ENCODE results near the gene TBC1D1.
"Not testable (repeated sequence)": the region's sequence is repeated elsewhere in the genome, so short reads cannot be mapped to it uniquely, and the experiment has no call there.

TBC1D1 gene

DNA sequence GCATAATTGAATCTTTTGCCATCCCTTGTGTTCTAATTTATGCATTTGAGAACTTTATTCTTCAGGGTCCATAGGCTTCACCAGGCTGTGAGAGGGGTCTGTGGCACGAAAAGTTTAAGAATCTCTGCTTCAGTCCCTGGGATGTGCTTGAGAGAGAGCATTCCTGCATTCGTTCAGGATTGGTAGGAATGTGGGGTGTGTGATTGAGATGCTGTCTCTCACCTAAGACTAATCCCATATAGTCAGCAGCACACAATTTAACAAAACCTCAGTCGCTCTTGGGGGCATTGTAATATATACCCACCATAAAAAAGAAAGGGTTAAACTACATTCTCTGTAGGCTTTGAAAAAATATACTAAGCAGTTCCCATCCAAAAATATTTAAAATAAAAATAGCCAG, 111.0 kb downstream of the TBC1D1 start:
- in situ Hi-C loops (cut with MboI; ENCODE audit: low pct_unique_long_range_greater_than_20kb, low sequenced_read_pairs): no loop called here
- DNase-seq: no peak

DNA sequence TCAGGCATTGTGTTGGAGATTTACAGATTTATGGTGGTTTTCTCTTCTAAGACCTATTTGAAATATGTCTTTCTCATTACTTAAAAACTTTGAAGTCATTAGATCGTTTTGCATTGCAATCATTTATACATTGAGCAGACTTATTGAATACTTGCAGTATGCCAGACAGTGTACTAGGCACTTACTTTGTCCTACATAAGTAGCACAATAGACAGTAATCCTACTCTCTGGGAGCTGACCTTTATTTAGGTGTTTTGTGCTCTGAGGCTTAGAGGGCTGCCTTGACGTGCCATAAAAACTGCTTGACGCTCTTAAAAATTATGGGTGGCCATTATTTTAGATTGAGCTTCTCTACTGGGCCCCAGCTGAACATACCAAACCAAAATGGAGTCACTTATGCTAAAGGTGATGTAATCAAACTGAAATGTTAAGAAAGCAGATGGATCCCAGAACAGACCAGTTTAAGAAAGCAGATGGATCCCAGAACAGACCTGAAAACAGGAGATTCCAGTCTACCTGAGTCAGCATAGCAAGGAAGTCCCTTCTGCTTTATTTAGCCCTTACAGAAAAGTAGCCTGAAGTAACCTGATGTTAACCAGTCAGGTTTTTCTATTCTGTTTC, 111.7 kb downstream of the TBC1D1 start:
- no peak for DNase-seq
- in situ Hi-C loops (cut with MboI; ENCODE audit: low pct_unique_long_range_greater_than_20kb, low sequenced_read_pairs): no loop called here

DNA sequence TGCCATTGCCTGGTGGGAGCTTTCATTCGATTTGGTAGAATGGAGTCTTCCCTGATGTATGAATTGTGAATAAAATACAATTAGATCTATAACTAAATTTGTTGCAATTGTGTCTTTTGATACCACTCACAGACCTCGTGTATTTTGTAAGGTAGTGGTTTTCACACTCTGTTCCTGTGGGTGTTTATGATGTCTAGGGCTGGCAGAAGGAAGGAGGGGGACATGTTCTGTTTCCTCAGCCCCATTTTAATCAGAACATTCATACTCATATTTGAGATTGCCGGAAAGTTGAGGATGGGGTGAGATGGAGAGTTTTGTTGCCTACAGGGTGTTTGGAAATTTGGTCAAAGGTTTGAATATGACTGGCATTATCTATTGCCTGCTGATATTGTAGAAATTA, 112.2 kb downstream of the TBC1D1 start:
- DNase-seq: no peak
- in situ Hi-C loops (cut with MboI; ENCODE audit: low pct_unique_long_range_greater_than_20kb, low sequenced_read_pairs): no loop called here

DNA sequence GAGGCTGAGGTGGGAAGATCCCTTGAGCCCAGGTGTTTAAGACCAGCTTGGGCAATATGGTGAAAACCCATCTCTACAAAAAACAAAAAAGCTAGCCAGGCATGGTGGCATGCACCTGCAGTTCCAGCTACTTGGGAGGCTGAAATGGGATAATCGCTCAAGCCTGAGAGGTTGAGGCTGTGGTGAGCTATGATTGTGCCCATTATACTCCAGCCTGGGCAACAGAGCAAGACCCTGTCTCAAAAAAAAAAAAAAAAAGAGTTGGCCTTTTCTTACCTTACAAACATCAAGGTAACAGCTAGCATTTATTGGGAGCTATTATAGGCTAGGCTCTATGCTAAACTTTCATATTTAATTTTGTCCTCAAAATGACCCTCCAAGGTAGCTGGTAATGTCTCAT, 112.7 kb downstream of the TBC1D1 start:
- in situ Hi-C loops (cut with MboI; ENCODE audit: low pct_unique_long_range_greater_than_20kb, low sequenced_read_pairs): no loop called here
- DNase-seq: no peak

DNA sequence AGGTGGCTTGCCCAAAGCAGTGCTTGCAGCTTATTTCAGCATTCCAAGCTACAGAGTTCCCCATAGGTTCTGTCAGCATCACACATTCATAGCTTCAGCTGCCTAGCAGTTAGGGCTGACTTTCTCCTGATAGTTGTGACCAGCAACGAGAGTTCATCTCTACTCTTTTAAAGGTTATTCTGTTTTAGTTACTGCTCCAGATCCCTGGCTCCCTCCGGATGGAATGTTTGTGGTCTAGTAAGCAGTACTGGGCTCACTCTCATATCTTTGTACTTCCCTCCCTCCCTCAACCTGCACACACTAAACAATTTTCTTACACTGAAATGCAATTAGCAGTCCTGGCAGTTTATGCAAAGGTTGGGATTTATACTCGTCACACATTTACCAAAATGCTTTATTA, 113.2 kb downstream of the TBC1D1 start:
- DNase-seq: no peak

DNA sequence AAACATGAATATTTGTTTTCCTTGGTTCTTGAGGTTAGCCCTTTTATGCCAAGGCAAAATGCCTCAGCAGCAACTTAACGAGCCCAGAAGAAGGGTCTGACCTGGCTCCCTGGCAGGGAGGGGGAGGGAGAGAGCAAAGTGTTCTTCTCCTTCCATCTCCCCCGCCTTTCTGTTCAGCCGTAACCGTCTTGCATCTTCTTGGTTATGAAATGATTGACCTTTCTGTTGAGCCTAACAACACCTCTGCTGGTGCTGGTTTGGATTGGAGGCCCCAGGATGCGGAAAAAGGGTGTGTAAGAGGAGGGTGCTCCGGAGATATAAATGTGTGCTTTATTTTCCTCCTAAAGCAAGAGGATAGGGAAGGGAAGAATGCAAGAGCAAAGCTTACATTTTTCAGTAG, 114.0 kb downstream of the TBC1D1 start:
- in situ Hi-C loops (cut with MboI; ENCODE audit: low pct_unique_long_range_greater_than_20kb, low sequenced_read_pairs): no loop called here
- DNase-seq: peak; percentile 19

More for the DNA sequence above, 113.2 kb downstream of the TBC1D1 start:
- in situ Hi-C loops (cut with MboI; ENCODE audit: low pct_unique_long_range_greater_than_20kb, low sequenced_read_pairs): no loop called here

DNA sequence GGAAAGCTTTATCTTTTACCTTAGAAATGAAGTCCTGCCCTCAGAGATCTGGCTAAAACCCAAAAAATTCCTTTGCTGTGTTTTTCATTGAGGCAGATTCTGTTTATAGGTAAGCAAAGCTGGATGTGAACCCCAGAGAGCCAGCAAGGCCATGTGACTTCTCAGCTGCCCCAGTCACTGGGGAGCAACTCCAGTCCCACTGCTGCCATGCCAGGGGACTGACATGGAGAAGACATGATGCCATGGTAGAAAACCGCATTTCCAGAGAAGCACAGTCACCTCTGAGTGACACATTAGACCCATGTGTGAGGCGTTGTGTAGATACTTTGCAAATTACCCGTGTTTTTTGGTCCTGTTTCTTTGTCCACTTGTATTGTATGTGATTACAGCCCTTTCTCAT, 114.8 kb downstream of the TBC1D1 start:
- no peak for DNase-seq
- in situ Hi-C loops (cut with MboI; ENCODE audit: low pct_unique_long_range_greater_than_20kb, low sequenced_read_pairs): no loop called here

DNA sequence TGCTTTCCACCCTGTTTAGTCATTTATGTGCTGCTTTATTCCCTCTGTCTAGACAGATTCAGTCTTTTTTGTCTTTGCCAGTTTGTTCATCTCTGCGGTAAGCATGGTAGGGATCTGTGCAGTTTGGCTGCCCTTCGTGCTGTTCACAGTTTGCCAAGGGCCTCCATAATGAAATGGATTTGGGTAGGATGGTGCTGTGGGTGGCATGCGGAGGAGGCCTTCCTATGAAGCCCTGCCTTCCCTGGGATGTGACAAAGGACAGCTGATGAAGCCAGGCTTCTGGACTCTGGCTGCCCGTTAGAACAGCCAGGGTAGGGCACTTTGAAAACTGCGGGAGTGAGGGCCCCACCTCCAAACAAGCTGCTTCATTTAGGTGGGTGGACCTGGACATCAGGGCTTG, 116.8 kb downstream of the TBC1D1 start:
- DNase-seq: no peak

DNA sequence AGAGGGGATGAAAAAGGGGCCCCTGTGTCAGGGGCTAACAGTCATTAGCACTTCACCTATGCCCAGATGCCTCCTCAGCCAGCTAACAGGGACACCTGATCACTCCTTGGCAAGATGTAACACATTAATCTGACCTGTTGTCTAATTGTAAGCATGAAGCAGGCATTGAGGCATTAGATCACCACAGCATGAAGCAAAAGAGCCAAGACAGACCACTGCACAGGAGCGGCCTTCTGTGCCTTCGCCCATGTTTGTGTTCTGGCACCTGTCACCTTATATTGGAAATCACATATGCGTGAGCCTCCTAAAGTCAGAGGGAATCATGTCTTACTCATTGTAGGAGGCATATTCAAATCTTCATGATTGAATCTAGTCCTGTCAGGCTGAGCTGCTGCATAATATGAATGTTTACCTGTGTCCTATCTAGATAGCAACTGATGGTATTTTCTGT, 117.7 kb downstream of the TBC1D1 start:
- no peak for DNase-seq
- in situ Hi-C loops (cut with MboI; ENCODE audit: low pct_unique_long_range_greater_than_20kb, low sequenced_read_pairs): no loop called here

More for the DNA sequence above, 116.8 kb downstream of the TBC1D1 start:
- in situ Hi-C loops (cut with MboI; ENCODE audit: low pct_unique_long_range_greater_than_20kb, low sequenced_read_pairs): no loop called here

DNA sequence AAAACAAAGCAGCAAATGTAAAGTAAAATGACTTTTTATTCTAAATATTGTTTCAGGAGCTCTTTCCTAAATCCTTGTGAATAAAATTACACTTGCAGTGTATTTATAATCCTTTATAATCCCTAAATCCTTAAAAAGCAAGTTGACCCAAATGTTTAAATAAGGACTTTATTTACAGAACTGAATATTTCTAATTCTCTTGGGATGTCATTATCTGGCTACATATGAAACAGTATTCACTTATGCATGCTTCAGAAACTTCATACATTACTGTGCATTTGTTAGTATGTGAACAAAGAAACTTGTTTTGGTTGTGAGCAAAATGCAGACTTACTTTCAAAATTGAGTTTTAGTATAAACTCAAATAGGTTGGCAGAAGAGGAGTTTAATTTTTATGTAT, 118.5 kb downstream of the TBC1D1 start:
- in situ Hi-C loops (cut with MboI; ENCODE audit: low pct_unique_long_range_greater_than_20kb, low sequenced_read_pairs): no loop called here
- DNase-seq: no peak

DNA sequence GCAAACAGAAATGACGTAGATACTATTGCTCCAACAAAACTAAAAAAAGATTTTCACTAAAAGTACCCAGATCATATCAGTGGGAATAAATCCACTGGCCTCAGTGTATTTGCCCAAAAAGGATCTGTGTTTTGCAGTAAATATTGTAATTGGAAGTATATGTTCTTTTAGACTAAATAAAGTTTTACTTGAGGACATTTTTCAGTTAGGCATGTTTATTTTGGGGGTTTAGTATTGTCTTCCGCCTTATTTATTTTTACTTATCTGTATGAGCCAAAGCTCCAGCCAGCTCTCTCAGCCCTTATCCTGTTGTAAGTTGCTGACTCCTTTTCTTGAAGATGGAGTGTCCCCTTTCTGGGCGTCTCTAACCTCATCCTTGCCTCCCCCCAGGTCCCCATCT, 119.1 kb downstream of the TBC1D1 start:
- DNase-seq: no peak
- in situ Hi-C loops (cut with MboI; ENCODE audit: low pct_unique_long_range_greater_than_20kb, low sequenced_read_pairs): no loop called here

DNA sequence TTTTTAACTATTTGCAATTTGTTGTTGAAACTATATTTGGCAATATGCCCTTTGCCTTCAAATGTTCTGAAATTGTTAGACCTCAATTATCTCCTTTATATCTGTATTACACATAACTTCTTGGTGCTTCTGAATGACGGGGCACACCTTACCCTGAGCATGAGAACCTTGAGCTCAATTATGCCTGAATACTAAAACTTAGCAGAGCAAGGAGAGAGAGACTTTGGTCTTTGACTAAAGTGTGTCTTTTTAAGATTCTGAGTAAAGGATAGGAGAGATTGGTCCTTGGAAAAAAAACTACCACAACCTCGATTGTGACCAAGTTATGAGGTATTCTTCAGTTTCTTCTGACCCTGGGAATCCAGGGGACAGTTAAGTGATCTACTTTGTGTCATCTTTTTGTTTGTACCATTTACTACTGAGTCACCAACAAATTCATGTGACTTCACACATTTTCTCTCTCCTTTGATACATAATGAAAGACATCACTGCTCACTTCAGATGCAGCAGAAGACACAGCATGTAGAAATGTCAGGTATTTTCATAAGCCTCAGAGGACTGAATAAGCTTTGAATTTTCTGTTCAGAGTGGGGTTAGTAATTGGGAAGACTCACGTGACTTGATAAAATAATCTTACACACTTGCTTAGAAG, 120.8 kb downstream of the TBC1D1 start:
- in situ Hi-C loops (cut with MboI; ENCODE audit: low pct_unique_long_range_greater_than_20kb, low sequenced_read_pairs): no loop called here
- DNase-seq: no peak

DNA sequence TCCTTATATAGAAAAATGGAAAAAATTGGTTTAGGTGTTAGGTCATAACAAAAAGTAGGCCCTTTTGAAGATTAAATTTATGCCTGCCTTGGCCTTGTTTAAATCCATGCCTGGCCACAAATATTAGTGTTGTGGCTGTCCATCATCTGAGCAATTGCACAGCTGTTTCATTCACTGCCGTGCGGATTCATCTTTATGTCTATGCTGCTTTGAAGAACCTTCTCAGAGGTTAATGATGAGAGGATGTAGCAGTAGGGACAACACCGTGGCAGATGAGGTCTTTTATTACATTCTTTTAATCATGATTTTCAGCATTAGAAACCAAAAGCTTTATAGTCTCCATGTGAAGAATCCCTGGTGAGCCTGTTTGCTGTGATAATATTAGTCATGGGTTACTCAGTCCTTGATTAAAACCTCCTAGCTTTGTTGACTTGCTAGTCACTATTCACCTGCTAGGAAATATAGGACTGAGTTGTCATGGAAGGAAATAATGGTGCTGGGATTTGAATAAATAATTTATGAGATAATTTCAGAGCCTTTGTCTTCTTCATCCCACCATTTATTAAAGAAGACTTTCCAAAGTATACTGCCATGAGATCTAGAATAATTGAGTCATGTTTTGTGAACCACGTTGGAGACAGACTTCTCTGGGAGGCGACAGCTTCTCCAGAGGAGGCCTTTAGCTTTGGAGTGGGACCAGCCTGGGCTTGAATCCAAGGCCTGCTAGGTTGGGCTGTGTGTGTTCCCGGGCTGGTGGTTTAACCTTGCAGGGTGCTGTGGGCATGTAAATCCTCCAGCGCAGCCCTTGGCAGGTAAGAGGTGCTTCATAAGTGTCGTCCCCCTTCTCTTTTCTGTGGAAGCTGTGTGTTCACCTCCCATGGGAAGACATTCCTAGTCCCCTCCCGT, 122.8 kb downstream of the TBC1D1 start:
- no peak for DNase-seq
- in situ Hi-C loops (cut with MboI; ENCODE audit: low pct_unique_long_range_greater_than_20kb, low sequenced_read_pairs): no loop called here

DNA sequence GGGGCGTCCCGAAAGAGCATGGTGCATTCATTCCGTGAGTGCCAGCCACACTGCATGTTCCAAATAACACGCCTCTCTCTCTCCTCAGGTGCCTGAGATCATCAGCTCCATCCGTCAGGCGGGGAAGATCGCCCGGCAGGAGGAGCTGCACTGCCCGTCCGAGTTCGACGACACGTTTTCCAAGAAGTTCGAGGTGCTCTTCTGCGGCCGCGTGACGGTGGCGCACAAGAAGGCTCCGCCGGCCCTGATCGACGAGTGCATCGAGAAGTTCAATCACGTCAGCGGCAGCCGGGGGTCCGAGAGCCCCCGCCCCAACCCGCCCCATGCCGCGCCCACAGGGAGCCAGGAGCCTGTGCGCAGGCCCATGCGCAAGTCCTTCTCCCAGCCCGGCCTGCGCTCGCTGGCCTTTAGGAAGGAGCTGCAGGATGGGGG, 123.6 kb downstream of the TBC1D1 start:
- DNase-seq: no peak
- in situ Hi-C loops (cut with MboI; ENCODE audit: low pct_unique_long_range_greater_than_20kb, low sequenced_read_pairs): no loop called here

DNA sequence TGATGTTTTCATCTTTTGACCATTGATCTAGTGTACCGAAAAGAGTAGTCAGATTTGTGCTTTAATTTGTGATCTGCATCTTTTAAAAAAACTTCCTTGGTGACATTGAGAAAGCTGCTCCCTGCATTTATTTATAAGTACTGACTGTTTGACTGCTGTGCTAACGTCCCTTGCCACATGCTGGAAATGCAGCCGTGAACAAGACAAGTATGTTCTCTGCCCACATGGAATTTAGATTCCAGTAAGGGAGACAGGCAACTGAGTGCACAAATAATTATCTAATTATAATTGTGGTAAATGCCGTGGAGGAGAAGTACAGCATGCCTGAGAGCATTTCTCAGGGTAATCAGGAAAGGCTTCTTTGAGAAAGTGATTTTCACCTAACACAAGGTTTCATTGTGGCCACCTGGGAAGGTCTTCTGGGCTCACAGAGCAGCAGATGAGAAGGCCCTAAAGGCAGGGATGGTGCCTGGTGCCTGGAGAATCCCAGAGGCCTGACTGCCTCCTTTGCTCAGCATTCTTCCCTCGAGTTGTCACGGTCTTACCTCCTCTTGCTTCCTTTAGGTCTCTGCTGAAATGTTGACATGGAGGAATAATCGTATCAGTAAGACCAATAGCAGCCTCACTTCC, 125.1 kb downstream of the TBC1D1 start:
- in situ Hi-C loops (cut with MboI; ENCODE audit: low pct_unique_long_range_greater_than_20kb, low sequenced_read_pairs): no loop called here
- DNase-seq: no peak

DNA sequence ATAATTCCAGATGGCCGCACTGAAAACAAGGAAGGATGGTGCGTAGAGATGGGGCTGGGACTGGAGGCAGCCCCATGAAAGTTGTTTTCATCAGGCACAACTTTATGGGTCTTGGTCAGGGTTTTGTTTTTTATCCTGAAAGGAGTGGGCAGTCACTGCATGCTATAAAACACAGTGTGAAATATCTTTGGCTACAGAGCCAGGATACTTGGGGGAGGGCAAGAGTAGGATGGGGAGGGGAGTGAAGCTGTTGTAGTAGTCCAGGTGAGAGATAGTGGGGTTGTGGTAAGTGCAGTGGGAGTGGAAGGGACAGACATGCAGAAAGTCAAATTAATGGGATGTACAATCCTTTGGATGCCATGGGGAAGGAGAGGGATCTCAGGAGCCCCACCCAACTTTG, 125.8 kb downstream of the TBC1D1 start:
- in situ Hi-C loops (cut with MboI; ENCODE audit: low pct_unique_long_range_greater_than_20kb, low sequenced_read_pairs): no loop called here
- no peak for DNase-seq

DNA sequence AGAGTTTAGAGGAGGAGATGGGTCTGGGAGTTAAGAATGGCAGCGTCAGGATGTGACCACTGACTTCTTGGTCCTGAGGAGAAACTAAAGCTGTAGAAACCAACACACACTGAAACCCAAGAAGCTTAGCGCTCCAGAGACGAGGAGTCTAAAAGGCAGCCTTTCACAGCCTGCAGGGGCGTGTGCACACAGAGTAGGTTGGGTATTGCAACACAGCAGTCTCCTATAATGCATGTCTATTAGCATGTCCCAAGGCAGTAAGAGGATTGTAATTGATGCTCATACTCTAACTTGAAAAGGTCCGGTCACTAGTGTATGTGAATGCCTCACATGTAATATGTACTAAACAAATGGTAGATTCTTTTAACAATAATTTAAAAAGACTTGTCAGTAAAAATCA, 126.7 kb downstream of the TBC1D1 start:
- in situ Hi-C loops (cut with MboI; ENCODE audit: low pct_unique_long_range_greater_than_20kb, low sequenced_read_pairs): no loop called here
- DNase-seq: no peak

DNA sequence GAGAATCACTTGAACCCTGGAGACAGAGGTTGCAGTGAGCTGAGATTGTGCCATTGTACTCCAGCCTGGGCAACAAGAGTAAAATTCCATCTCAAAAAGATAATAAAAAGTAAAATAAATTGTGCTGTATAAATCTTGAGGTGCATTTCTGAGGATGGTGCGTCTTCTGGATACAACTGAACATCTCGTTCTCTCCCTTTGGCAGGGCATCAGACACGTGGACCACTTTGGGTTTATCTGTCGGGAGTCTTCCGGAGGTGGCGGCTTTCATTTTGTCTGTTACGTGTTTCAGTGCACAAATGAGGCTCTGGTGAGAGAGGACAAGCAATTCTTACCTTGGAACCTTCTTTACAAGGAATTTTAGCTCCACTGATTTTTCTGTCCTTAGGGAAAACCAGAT, 129.5 kb downstream of the TBC1D1 start:
- in situ Hi-C loops (cut with MboI; ENCODE audit: low pct_unique_long_range_greater_than_20kb, low sequenced_read_pairs): no loop called here
- DNase-seq: no peak

DNA sequence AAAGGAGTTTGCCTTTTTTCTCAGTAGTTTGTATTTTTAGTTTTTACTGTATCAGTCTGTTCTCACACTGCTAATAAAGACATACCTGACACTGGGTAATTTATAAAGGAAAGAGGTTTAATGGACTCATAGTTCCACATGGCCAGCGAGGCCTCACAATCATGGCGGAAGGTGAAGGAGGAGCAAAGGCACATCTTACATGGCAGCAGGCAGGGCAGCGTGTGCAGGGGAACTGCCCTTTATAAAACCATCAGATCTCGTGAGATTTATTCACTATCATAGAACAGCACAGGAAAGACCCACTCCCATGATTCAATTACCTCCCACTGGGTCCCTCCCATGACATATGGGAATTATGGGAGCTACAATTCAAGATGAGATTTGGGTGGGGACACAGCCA, 130.1 kb downstream of the TBC1D1 start:
- in situ Hi-C loops (cut with MboI; ENCODE audit: low pct_unique_long_range_greater_than_20kb, low sequenced_read_pairs); DNase-seq: not testable (repeated sequence)

DNA sequence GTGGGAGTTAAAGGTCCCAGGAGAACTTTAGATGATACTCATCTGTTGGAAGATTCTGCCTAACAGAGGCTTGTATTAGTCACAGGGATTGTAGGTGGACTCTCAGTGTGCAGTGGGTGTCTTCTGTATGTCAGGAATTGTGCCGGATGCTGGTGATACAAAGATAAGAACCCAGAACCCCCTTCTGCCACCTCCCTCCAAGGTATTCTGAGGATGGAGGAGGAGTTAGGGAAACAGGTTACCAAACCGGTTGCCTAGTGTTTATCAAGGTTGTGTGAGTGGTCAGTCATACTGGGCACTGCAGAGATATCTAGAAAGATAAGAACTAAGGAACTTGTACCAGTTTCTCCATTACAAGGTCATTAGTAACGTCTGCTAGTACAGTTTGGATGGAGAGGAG, 130.9 kb downstream of the TBC1D1 start:
- in situ Hi-C loops (cut with MboI; ENCODE audit: low pct_unique_long_range_greater_than_20kb, low sequenced_read_pairs): no loop called here
- DNase-seq: no peak

All from KBM-7 (cell line).